Right forelimb (tissue), 1 donor: ENCODE results near the gene MCM3.

Experiments used
- DNase-seq: peaks from one replicate; pipeline ENCODE4 v3.0.0-alpha.2; 2018

MCM3 gene

DNA sequence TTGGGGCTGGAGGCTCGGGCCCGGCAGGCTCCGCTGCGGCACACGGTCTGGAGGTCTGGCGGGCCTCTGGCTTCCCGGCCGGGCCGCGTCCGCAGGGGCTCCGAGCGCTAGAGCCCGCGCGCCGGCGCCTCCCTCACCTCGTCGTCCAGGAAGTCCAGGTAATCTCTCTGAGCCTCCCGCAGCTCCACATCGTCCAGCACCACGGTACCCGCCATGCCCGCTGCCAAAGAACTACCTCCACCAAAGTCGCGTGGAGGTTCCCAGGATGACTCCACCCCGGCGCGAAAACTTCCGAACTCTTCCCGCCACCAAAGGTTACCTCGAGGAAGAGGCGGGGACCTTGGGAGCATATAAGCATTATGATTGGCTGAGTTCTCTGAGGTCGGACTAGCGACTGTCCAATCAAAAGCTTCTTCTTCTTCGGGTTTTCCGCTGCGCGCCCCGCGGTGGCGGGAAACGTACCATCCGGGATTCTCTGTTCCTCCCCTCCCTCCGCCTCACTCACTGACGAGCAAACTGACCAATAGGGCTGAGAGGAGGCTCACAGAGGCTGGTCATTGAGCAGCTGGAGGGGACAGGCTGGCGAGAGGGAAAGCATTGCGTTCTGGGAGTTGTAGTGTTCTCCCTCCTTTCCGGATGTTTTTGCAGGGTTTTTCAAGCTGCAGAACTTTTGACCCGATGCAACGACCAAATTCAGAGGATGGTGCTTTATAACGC lies at the start of gene MCM3:
Gene MCM3, minus strand, starts transcription at position 283 of the 717 bp plus-strand sequence. Its CDS starts 68 bp downstream, at position 215.
- peak; percentile 97 for DNase-seq

DNA sequence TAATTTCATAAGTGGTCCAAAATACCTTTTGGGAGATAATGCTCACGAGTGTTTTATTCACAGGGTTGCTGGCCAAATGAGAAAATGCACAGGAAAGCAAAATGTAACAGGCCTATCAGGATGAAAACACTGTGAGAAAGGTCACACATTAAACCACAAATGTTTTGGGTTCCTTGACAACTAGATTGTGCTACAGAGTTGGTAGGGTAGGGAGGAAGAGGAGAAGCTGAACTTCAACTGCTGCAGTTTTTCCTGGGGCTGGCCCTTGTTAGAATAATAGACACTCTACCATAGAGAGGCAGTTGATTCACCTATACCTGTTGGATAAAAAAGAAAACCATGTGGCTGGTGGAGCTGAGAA lies 49.3 kb upstream of the MCM3 start:
- no peak for DNase-seq

DNA sequence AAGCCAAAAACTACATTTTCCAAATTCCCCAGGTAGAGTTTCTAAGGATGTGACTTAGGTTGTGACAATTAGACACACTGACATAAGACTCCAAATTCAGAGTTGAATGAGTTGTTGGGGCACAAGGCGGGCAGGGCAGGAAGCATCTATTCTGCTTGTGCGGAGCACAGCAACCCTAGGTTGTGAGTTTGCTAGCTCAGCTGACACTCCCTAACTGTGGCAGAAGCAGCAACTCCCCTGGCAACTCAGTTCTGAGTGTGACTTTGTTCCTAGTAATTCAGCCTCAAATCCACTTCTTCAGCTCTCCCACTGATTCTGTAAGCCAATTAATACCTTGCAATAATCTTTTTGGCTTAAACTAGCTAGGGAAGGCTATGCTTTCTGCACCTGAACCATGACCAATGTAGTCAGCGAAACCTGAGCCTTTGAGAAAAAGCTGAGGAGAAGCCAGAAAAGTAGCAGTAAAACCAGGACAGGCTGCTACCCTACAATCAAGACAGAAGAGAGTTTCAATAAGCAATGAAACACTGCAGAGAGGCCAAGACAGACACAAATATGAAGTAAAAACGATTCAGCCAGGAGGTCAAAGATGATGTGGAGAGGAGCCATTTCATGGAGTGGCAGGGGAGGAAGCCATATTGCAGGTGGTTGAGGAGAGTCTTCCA lies 47.4 kb upstream of the MCM3 start:
- DNase-seq = no peak

DNA sequence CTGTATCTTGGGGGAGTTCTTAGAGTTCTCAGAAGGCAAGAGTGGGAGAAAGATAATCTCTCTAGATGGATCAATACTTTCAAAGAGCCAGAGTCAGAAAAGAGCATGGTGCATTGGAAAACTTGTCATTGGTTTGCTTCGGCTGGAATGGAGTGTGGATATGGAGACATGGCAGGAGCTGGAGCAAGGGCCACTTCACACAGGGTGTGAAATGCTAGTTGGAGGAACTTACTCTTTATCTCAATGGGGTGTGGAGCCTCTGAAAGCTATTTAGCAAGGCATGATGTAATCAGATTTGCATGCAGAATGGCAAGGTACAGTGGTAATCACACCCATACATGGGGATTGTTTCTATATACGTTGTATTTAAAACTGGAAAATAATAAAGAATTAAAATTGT lies 45.9 kb upstream of the MCM3 start:
- DNase-seq = no peak

DNA sequence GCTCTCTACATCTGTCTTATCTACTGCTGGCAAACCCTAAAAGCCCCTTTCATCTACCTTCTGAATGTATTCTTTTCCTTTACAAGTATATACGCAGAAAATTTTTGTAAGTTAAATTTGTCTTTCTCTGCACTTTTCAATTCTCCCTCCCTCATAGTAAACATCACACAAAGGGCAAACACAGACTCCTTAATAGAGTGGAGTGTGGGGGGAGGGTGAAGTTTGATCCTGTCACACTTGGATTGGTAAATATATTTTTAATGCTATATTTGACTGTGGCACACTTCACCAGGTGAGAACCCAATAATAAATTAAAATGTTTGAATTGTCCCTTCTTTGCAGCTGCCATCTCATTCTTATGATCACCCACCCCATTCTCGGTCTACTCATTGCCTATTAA lies 44.2 kb upstream of the MCM3 start:
- DNase-seq = no peak

DNA sequence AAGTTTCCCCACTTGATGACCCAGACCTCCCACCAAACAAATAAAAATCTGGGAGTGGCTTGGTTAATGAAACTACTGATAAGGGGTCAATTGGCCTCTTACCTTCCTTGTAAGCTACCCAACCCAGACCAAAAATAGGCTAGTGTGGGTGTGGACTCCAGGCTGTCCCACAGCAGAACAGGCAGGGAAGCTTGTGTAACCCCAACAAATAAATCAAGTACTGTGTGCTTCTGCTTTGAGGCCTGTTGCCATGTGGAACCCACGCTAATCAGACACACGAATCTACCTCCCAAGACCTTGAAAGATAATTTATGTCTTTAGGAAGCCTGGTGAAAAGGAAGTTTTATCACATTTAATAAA lies 43.7 kb upstream of the MCM3 start:
- no peak for DNase-seq

DNA sequence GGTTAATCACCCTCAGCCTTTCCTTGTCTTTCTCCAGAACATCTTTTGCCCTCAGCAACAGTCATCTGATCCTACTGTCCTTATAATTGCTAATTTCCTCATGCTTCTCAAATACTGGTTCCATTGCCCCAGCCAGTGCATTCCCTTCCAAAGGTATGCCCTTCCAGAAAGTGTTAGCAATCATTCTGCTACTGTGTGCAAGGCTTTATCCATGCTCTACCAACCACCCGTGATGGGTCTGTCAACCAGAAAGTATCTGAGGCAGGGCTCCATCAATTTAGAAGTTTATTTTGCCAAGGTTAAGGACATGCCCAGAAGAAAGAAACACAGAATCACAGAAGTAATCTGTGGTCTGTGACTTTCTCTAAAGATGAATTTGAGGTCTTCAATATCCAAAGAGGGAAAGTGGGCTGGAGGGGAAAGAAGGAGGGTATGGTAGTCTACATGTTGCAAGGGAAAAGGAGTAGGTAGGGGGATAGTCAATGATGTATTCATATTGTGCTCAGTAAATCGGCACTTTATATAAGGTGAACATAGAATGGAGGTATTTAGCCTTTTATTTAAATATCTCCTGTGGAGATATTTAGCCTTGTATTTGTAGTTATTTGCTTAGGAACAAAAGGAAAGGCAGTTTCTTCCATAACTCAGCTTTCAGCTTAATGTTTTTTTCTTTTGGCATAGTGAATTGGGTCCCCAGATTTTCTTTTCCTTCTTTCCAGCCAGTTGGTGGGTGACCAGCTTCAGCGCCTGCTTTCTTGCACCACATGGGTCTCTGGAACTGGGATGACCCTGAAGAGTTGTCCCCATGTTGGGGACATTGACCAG lies 42.2 kb upstream of the MCM3 start:
- DNase-seq = no peak

DNA sequence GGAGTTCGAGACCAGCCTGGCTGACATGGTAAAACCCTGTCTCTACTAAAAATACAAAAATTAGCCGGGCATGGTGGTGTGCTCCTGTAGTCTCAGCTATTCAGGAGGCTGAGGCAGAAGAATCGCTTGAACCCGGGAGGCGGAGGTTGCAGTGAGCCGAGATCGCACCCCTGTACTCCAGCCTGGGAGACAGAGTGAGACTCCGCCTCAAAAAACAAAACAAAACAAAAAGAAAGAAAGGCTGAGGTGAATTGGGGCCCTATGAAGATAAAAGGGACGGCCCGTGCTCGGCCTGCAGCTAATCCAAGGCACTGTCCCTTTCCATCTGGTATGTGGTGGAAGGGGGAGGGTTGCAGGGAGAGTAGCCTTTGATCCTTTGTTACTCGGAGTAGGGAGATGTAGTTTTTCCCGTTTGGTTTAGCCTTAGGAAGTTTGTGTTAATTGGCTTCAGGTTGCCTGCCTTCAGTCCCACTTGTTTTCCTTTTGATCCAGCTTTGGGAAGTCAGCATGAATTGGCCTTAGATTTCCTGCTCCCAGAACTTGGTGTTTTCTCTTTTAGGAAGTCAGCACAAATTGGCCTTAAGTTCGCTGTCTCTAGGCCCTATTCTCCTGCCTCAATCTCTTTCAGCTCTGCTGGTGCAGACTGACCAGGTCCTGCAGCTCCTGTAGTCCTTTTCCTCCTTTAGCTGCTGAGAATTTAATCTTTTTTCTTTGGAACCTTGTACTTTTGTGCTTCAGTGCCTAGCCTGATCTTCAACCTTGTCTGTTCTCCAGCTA lies 41.3 kb upstream of the MCM3 start:
- no peak for DNase-seq

DNA sequence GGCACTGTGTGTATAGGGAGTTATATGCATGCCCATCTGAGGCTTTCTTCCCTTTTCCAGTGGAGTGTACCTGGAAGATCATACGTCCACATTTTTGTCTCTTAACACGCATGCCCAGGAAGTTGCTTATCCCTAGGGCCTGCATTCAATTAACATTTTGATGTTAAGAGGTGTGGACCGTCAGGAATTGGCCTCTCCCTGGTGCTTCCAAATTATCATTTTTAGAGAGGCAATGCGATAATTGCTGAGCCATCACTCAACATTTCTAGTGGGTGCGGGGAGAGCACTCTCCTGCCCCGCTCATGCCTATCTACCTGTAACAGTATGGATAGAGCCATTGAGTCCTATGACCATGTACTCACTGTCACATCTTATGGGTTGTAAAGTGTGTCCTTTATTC lies 39.6 kb upstream of the MCM3 start:
- DNase-seq = no peak

DNA sequence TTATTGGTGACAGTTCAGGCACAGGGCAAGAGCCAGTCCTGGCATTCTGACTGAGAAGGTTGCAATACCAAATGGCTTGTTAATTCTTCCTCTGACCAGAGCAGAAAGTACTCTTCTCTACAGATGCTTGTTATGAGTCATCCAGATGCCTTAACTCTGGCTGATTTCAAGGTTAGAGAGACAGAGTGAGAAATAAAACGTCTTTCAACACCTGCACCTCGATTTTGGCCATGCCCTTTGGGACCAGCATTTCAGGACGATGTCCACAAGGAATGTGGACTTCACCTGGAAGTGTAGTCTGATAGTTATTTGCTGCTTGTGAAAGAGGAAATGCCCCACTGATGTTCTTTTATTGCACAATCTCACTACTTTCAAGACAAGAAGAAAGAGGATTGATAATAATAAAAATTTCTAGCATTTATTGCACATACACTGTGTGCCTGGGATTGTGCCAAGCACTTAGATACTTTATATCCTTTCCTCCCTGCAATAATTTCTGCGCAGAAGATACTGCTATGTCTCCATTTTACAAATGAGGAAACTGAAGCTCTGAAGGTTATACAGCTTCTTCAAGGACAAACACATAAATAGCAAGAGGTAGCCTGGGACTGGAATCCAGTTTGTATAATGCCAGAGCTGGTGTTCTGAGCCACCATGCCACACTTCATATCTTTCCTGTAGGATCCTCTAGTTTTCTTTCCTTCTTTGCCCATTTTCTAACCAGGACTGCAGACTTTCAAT lies 33.5 kb upstream of the MCM3 start:
- no peak for DNase-seq

DNA sequence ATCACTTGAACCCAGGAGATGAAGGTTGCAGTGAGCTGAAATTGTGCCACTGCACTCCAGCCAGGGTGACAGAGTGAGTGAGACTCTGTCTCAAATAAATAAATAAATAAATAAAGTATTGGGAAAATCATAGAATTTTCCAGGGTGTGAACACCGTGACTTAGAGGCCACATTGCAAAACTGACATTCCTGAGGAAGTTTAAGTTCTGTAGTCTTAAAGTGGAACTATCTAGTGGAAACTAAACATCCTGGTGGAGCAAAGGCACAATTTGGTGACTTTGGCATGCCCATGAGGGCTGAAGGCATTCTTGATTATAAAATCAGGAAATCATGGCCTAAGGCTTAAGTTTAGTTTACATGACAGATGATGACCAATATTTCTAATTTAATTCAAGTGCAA lies 32.7 kb upstream of the MCM3 start:
- DNase-seq = no peak

DNA sequence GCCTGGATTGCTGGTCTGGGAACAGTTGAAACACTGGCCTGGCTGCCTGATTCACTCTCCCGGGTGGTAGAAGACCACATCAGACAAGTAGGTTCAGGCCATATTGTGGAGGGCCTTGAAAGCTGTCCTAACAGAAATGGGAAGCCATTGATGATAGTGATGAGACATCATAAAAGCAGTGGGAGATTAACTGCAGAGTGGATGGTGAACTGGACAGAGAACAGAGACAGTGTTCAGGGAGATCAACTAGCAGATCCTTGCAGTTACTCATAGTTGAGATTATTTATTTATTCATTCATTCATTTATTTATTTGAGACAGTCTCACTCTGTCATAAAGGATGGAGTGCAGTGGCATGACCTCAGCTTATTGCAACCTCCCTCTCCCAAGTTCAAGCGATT lies 30.2 kb upstream of the MCM3 start:
- DNase-seq = no peak

DNA sequence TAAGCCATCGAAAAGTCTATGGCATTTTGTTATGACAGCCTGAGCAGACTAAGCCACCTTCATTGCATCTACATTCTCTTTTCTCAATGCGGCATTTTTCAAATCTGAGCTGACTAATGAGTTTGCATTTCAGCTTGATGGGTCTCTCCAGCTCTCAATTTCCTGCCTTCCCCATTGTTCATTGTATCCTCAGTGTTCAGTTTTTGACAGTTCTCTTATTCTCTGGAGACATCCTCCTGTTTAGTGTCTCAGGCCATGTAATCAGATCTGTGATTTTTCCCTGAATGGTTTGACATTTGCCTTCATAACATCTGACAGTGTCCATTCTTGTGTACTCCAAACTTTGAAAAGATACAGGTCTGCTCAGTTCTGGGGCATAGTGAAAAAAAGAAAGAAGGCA lies 27.9 kb upstream of the MCM3 start:
- DNase-seq = no peak

DNA sequence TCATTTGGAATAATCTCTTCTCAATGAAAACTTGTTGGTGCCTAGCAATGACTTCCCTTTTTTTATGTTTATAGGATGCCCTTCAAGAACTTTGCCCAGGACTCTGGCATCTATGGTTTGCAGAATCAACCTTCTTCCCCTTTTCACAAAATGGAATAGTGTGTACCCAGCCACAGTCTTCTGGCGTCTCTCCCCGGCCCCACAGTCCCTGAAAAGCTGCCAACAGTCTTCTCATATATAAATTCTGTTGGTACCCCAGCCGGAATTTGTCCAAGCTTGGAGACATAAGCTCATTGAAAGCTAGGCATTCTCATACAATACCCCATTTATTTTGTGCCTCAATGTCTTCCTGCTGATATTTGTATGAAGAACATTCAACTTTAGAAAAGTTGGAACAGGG lies 26.4 kb upstream of the MCM3 start:
- no peak for DNase-seq

DNA sequence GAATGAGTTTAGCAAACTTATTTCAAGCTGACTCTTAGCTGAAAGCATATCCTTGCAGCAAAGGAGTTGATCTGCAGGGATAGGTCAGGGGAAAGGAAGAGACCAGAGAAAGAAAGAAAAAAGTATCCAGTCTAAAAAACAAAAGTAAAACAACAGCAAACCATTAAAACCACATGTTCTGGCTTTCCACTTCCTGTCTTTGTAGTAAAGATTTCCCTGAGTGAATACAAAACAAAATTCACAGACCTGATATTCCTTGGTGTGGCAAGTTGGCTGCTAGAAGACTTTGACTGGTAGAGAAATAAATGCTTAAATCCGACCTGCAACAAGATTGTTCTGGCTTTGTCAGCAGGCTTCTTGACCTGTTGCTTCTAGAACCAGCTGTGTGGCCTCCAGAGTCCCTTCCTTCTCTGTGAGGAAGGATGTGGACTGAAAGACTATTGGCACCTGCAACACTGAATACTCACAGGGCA lies 23.4 kb upstream of the MCM3 start:
- no peak for DNase-seq

DNA sequence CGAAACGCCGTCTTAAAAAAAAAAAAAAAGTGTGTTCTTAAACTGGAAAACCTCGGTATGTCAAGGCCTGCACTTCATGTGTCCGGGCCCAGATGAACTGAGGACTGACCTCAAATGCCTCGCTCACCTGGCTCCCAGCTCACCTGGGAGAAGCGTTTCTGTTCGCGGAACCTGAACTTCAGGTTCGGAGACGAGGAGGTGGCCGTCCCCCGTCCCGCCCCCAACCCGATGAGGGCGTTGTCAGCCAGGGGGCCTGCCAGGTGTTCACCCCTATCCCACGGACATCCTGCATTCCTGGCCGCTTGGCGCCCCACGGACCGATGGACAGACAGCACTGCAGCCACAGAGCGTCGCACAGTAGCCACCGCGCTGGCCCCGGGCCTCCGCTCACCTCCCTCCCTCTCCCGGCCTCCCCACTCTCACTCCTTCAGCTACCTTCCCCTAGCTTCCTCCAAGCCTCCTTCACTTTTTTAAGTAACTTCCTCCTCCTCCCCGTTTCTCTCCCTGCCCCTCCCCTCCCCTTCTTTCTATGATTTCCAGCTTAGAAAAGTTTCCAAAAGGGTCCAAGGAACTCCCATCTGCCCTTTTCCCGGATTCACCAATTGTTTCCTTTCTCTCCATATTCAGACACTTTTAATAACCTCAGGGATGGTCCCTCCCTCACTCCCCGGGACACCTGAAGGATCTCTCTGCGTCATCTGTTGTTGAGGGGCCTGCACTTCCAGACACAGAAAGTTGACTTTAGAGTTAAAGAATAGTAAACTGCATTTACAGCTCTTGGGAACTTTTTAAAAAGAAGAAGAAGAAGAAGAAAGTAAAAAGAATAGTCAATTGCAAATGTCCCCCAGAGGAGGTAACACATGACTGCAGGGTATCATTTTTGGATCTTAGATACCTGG lies 22.7 kb upstream of the MCM3 start:
- DNase-seq = no peak

DNA sequence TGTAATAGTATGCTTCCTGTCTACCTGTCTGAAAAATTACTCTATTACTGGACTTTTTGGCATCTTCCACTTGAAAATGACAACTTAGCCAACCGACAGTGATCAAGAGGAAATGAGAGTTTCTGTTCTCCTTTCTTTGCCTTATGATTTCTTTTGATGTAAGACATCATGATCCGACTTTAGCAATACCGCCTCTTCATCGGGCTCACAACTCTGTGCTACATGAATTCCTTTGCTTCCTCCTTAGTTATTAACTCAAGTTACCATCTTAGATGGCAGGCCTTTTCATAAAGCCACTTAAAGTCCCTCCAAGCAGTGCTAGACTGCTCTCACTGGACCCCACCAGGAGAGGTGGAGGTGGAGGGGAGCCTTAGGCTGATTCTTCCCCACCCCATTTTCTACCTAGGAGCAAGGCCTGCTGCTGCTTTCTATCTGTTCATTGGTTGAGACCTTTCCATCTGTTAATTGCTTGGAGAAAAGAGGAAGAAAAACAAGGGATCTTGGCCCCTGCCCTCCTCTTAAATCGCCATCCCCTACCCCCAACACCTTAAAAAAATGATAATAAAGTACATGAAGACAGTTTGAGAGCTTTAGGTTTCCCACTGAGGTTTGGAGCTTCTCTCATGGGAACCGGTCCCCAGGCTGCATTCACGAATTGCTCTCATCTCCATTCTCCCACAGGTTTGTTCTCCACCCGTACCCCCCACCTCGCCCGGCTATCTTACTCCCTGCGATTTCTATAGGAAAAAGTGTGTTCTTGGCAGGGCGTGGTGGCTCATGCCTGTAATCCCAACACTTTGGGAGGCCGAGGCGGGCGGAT lies 21.6 kb upstream of the MCM3 start:
- no peak for DNase-seq

DNA sequence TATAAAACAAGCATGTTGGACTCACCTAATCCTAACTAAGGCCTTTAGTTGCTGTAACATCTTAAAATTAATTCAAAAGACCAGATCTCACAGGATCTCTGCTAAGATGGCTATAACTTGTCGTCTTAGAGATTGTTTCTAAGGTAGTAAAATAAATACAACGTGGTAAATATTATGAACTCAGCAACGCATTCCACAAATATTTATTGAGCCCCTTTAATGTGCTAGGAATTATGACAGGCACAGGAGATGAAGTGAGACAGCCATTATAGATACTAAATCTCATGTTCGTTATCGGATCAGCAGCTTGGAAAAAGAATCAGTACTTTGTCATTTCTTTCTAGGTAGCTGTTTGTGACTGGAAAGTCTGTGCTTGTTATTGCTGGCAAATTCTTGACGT lies 20.9 kb upstream of the MCM3 start:
- no peak for DNase-seq

DNA sequence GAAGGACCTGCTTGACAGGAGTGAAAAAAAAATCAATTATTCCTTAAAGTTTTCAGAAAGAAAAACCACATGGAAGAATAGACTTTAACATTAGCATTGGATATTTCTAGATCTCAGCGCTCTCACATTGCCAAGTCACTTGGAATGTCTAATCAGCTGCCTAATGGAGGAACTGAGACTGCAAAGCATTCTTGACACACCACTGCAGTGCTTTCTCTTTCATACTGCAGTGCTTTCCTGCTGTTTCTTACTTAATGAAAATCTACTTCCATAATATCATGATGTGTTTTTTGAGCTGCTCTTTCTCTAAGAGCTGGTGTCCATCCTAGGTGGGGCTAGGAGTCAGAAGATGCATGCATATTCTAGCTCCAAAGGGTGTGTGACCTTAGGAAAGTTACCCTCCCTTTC lies 20.4 kb upstream of the MCM3 start:
- no peak for DNase-seq

DNA sequence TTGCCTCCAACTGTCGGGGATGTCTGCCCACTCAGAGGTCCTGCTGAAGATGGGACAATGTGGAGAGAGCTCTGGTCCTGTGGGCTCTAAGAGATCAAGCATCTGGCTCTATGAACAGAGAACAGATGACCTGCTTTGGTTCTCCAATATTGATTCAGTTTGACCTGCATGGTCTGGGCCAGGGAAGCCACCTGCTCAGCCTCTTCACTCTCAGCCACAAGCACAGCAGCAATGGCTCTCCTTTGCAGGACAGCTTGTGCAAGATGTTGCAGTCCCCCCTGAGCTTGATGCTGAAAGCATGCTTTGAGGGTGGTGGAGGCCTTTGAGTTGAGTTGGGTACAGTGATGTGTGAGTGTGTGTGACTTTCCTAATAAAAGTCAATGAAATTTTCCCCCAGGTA lies 18.6 kb upstream of the MCM3 start:
- no peak for DNase-seq
